H1 (cell line): ENCODE data around the gene NAPG. TPM values are rescaled to one million over a fixed set of nuclear protein-coding genes. Genes with fewer than 3 reads are reported as not detected.

ENCODE experiments used
- CTCF ChIA-PET: fragments of 300-600 bp; sonication (Branson Sonifier 250); formaldehyde crosslinking; loops from one replicate; lab custom pipeline; 2021; ENCODE audit not compliant: partially characterized antibody; lab: Charles Lee
- POLR2A ChIA-PET: fragments of 300-600 bp; sonication (Branson Sonifier 250); formaldehyde crosslinking; loops from one replicate; lab custom pipeline; 2021; ENCODE audit warnings: inconsistent platforms; ENCODE audit not compliant: partially characterized antibody; lab: Charles Lee
- DNase-seq, 2 experiments: peaks; one replicate each; pipeline versions ENCODE4 v3.0.0 to v3.0.0-alpha.2; 2010 to 2022; ENCODE audit warnings: low spot score in 2 of 2, low read depth in 1 of 2, mixed read lengths in 1 of 2
- FAIRE-seq: peaks from 2 replicates; lab custom pipeline; 2011; peaks lifted over from hg19 to GRCh38; lab: Jason Lieb, UNC
- H2AFZ ChIP-seq: 2 replicates; pipeline ENCODE4 v1.8.1; 2012; ENCODE audit warnings: low read length, inconsistent platforms
- H2AK5ac ChIP-seq: 2 replicates; pipeline ENCODE4 v1.6.1; 2013; ENCODE audit warnings: low read depth, low read length
- H2BK120ac ChIP-seq: replicated peaks from 2 replicates; pipeline ENCODE3; 2013; ENCODE audit warnings: low read depth, low read length, inconsistent platforms
- H2BK12ac ChIP-seq: 2 replicates; pipeline ENCODE4 v1.6.1; 2013; ENCODE audit warnings: low read depth, low read length
- H2BK15ac ChIP-seq: 2 replicates; pipeline ENCODE4 v1.6.1; 2013; ENCODE audit warnings: low read length
- H2BK20ac ChIP-seq: 2 replicates; pipeline ENCODE4 v1.6.1; 2013; ENCODE audit warnings: low read length
- H2BK5ac ChIP-seq: 2 replicates; pipeline ENCODE4 v1.6.1; 2013; ENCODE audit warnings: low read depth, low read length
- H3K14ac ChIP-seq: 2 replicates; pipeline ENCODE4 v1.6.1; 2013; ENCODE audit warnings: inconsistent platforms; ENCODE audit not compliant: insufficient read length
- H3K18ac ChIP-seq: 2 replicates; pipeline ENCODE4 v1.6.1; 2013; ENCODE audit warnings: low read length; ENCODE audit errors: extremely low read depth
- H3K23ac ChIP-seq: 2 replicates; pipeline ENCODE4 v1.6.1; 2013; ENCODE audit warnings: inconsistent platforms; ENCODE audit not compliant: insufficient read length
- H3K23me2 ChIP-seq: 2 replicates; pipeline ENCODE4 v1.6.1; 2013; ENCODE audit warnings: low read depth, low read length
- H3K27ac ChIP-seq: 2 replicates; pipeline ENCODE4 v1.6.1; 2011; ENCODE audit warnings: low read depth, low read length, inconsistent platforms
- H3K27me3 ChIP-seq, 4 experiments: replicated peaks in 1 of 4; 1 replicate in 1 of 4; 2 replicates in 3 of 4; pipeline versions ENCODE4 v1.6.1 to v1.8.1; 2011 to 2013; ENCODE audit warnings: low read length in 3 of 4, mild to moderate bottlenecking in 3 of 4, inconsistent platforms in 2 of 4, mixed read lengths in 2 of 4, moderate library complexity in 1 of 4; ENCODE audit not compliant: control insufficient read depth in 3 of 4, insufficient read depth in 3 of 4; ENCODE audit errors: extremely low read depth in 1 of 4
- H3K36me3 ChIP-seq, 4 experiments: 2 replicates each; pipeline versions ENCODE4 v1.6.1 to v1.8.1; 2011 to 2013; ENCODE audit warnings: mild to moderate bottlenecking in 4 of 4, low read length in 3 of 4, moderate library complexity in 2 of 4, control low read depth in 1 of 4, inconsistent platforms in 1 of 4; ENCODE audit not compliant: insufficient read depth in 4 of 4, control insufficient read depth in 2 of 4
- H3K4ac ChIP-seq: replicated peaks from 2 replicates; pipeline ENCODE3; 2013; ENCODE audit warnings: low read length, low read depth, mixed read lengths, inconsistent platforms; ENCODE audit not compliant: insufficient read length
- H3K4me1 ChIP-seq, 4 experiments: replicated peaks in 1 of 4; 1 replicate in 1 of 4; 2 replicates in 3 of 4; pipeline versions ENCODE4 v1.6.1 to v1.8.1; 2011 to 2013; ENCODE audit warnings: low read length in 3 of 4, inconsistent platforms in 2 of 4, mixed read lengths in 1 of 4; ENCODE audit not compliant: insufficient read depth in 4 of 4, control insufficient read depth in 3 of 4
- H3K4me2 ChIP-seq, 2 experiments: 2 replicates each; pipeline versions ENCODE4 v1.6.1 to v1.8.1; 2011 to 2013; ENCODE audit warnings: low read depth in 2 of 2, low read length in 2 of 2, control low read depth in 1 of 2, inconsistent platforms in 1 of 2, mild to moderate bottlenecking in 1 of 2; ENCODE audit not compliant: insufficient read depth in 1 of 2
- H3K4me3 ChIP-seq, 4 experiments: fragments of 200-600, 300-600 bp in 1 of 4; sonication (generic), shearing (Covaris generic), sonication (Bioruptor Twin) in 1 of 4; 2 replicates each; pipeline versions ENCODE4 v1.5.1 to v1.8.1; 2011 to 2016; ENCODE audit warnings: low read length in 4 of 4, low read depth in 3 of 4, control low read depth in 2 of 4, inconsistent platforms in 2 of 4, mild to moderate bottlenecking in 2 of 4, mixed read lengths in 1 of 4, moderate library complexity in 1 of 4; ENCODE audit not compliant: insufficient read depth in 2 of 4; ENCODE audit errors: extremely low read depth in 1 of 4
- H3K56ac ChIP-seq: replicated peaks from 2 replicates; pipeline ENCODE3; 2013; ENCODE audit warnings: low read depth, mild to moderate bottlenecking, mixed read lengths, low read length, inconsistent platforms; ENCODE audit not compliant: insufficient read length
- H3K79me1 ChIP-seq: 2 replicates; pipeline ENCODE4 v1.6.1; 2013; ENCODE audit warnings: low read depth, low read length, control low read depth
- H3K79me2 ChIP-seq, 2 experiments: 2 replicates each; pipeline versions ENCODE4 v1.6.1 to v1.8.1; 2012 to 2013; ENCODE audit warnings: low read length in 2 of 2, mild to moderate bottlenecking in 2 of 2, inconsistent platforms in 1 of 2; ENCODE audit not compliant: insufficient read depth in 2 of 2, control insufficient read depth in 1 of 2
- H3K9ac ChIP-seq, 4 experiments: replicated peaks in 1 of 4; 1 replicate in 1 of 4; 2 replicates in 3 of 4; pipeline versions ENCODE4 v1.6.1 to v1.8.1; 2011 to 2013; ENCODE audit warnings: low read depth in 3 of 4, low read length in 3 of 4, control low read depth in 2 of 4, mild to moderate bottlenecking in 2 of 4, moderate library complexity in 2 of 4, inconsistent platforms in 1 of 4; ENCODE audit errors: extremely low read depth in 1 of 4
- H3K9me3 ChIP-seq, 2 experiments: 2 replicates each; pipeline versions ENCODE4 v1.6.1 to v1.8.1; 2012 to 2013; ENCODE audit warnings: mild to moderate bottlenecking in 2 of 2, moderate library complexity in 2 of 2, control low read depth in 1 of 2, inconsistent platforms in 1 of 2, low read depth in 1 of 2, low read length in 1 of 2, mixed read lengths in 1 of 2; ENCODE audit not compliant: insufficient read depth in 2 of 2
- H4K20me1 ChIP-seq, 2 experiments: replicated peaks in 1 of 2; 2 replicates each; pipeline versions ENCODE3 to v1.8.1; 2011 to 2013; ENCODE audit warnings: inconsistent platforms in 2 of 2, low read length in 2 of 2, mild to moderate bottlenecking in 1 of 2; ENCODE audit not compliant: insufficient read depth in 2 of 2, control insufficient read depth in 1 of 2
- H4K5ac ChIP-seq: 2 replicates; pipeline ENCODE4 v1.6.1; 2013; ENCODE audit warnings: low read length, low read depth, mixed read lengths, inconsistent platforms; ENCODE audit not compliant: insufficient read length
- H4K8ac ChIP-seq: 2 replicates; pipeline ENCODE4 v1.8.0; 2013; ENCODE audit warnings: mild to moderate bottlenecking, moderate library complexity, low read length, inconsistent platforms; ENCODE audit not compliant: insufficient read depth; ENCODE audit errors: extremely low read depth
- H4K91ac ChIP-seq: replicated peaks from 2 replicates; pipeline ENCODE3; 2013; ENCODE audit warnings: low read length, mixed read lengths, inconsistent platforms; ENCODE audit not compliant: insufficient read length
- EZH2 ChIP-seq: fragments of 200-600 bp; sonication (generic); IDR thresholded peaks from 2 replicates; pipeline ENCODE4 v1.7.1; 2012; ENCODE audit warnings: low read depth, mild to moderate bottlenecking, moderate library complexity, low read length, inconsistent platforms; ENCODE audit not compliant: severe bottlenecking
- GTF2F1 ChIP-seq: IDR thresholded peaks from 2 replicates; pipeline ENCODE4 v1.6.1; 2012; ENCODE audit warnings: low read depth, low read length, improper control_type of control experiment, borderline replicate concordance
- SIRT6 ChIP-seq: IDR thresholded peaks from one replicate; pipeline ENCODE4 v1.7.1; 2012; ENCODE audit warnings: low read length, inconsistent platforms
- TAF1 ChIP-seq: IDR thresholded peaks from 2 replicates; pipeline ENCODE4 v1.6.1; 2011; ENCODE audit warnings: mild to moderate bottlenecking, low read depth, low read length
- TBP ChIP-seq: IDR thresholded peaks from 2 replicates; pipeline ENCODE4 v1.6.1; 2011; ENCODE audit warnings: low read depth, low read length, improper control_type of control experiment
- WGBS, 2 experiments: shearing (Covaris generic) in 1 of 2; methylation state at CpG; one replicate each; pipeline versions ENCODE4 v1.1.6 to v1.1.7; 2013 to 2015; ENCODE audit warnings: low lambda C conversion rate in 2 of 2, mixed read lengths in 2 of 2, inconsistent platforms in 1 of 2, low coverage in 1 of 2, missing lambda C conversion rate in 1 of 2; ENCODE audit not compliant: insufficient replicate concordance in 2 of 2, insufficient coverage in 1 of 2, insufficient read length in 1 of 2; ENCODE audit errors: extremely low coverage in 1 of 2, missing lambda C conversion rate in 1 of 2; 5-methylcytosine and 5-hydroxymethylcytosine counted together
- polyA plus RNA-seq, 7 experiments: library from polyadenylated mRNA; depleted of rRNA in 3 of 7; stranded (reverse) in 5 of 7; unstranded in 2 of 7; fragments of >200 nt in 5 of 7; fragments of 200-250 nt in 2 of 7; gene quantifications; 1 replicate in 5 of 7; 2 replicates in 1 of 7; 4 replicates in 1 of 7; pipeline versions ENCODE4 v1.2.1 to v1.2.3, GENCODE V29; 2011 to 2013; ENCODE audit warnings: missing spikeins in 2 of 7, mixed read lengths in 2 of 7
- total RNA-seq: library from RNA; stranded (reverse); fragmentation: NEBNext Ultra II Directional; extraction: Animal tissue kit (Norgen Biotek cat#: 25700); gene quantifications from 2 replicates; pipeline ENCODE4 v1.2.1, GENCODE V29; 2021
- TF ChIP-seq, protein P1 (sequence below), 3 experiments: IDR thresholded peaks; 1 replicate in 2 of 3; 2 replicates in 1 of 3; pipeline versions ENCODE4 v1.5.1 to v1.6.1; 2011; ENCODE audit warnings: low read length in 3 of 3, mild to moderate bottlenecking in 3 of 3, inconsistent platforms in 2 of 3, low read depth in 1 of 3, moderate library complexity in 1 of 3; ENCODE audit not compliant: insufficient read depth in 1 of 3; ENCODE audit errors: control extremely low read depth in 1 of 3
- TF ChIP-seq, protein P2 (sequence below): IDR thresholded peaks from 2 replicates; pipeline ENCODE4 v1.6.1; 2012; ENCODE audit warnings: inconsistent platforms

The NAPG gene
- total and polyA plus RNA-seq, 2 of the 8 experiments (the other 6 are each of a cell fraction or from before 2014, with no cell fraction given), result 8.0 to 23.5 TPM

DNA sequence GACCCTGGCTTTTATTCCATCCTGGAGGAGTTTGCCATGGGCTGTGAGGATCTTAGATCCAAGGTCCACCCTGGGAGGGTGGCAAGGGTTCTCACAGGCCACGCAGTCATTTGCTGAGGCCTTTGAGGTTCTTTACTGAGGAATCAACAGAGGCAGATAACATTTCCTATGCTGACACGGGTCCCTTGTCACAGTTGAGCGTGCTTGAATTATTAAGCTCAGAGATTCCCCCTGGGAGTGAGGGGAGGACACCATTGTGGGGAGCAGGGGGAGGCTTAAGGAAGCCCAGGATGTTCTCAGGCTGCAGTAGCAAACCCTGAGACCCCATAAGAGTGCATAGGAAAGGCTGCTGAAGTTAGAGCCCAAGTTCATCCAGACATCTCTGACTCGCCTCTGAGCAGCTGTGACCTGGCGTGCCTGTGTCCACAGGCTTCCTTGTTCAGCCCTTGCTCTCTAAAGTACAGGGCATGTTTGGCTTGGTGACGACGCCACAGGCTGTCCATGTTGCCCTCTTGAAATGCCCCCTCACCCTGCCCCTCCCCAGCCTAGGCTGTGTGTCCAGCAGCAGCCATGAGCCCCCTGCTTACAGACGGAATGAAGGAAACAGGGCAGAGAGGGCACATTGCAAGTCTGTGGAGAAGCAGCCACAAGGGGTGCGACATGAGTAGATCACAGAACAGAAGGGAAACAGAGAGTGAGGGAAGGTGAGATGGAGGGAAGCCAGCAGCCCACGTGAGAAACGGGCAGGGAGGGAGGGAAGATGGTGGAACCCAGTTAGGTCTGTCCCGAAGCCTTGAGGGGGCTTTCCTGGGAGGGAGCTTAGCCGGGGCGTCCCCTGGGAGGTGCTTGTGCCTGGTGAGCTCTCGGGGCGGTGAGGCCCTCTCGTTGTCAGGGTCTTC lies 34.0 kb downstream of the NAPG start:
- no peaks in the 10 kb centered on the region for H3K27me3 ChIP-seq
- no peak overlapping the region for H2AK5ac ChIP-seq
- no peaks in the 10 kb centered on the region; the same call in 1 of the 2 replicates for H3K79me1 ChIP-seq
- POLR2A ChIA-PET, result interaction anchor here (0.7 to 1.5 kb wide), 2 partner anchors 12 to 34 kb away, joined by 3 to 4 read pairs; partner anchors contain the start of gene NAPG
- no peak for FAIRE-seq
- no peak overlapping the region for H3K14ac ChIP-seq
- H4K20me1 ChIP-seq, result peaks cover 0 to 2% of the 10 kb centered on the region in 2 experiments
- H3K4ac ChIP-seq, result no peak overlapping the region
- H3K4me3 ChIP-seq, result 0 out of 8 replicates have a peak overlapping the region, but pooled peaks of 1 of the 4 experiments have one; percentile 26
- no peak overlapping the region for H2BK120ac ChIP-seq
- H3K23me2 ChIP-seq, result no peaks in the 10 kb centered on the region
- H3K36me3 ChIP-seq, result peaks cover 2 to 25% (median 10%) of the 10 kb centered on the region in 4 experiments; a peak in 7 of 8 replicates
- WGBS, 2 experiments, result 76% methylated on average over 17 of the region's 17 CpGs; no CpG with 5 or more reads in 1 of the 2 experiments
- no peak overlapping the region for H3K56ac ChIP-seq
- no peak overlapping the region for H4K5ac ChIP-seq
- H4K8ac ChIP-seq, result no peak overlapping the region; the same call in 1 of the 2 replicates
- H4K91ac ChIP-seq, result peak overlapping the region; percentile 58
- CTCF ChIA-PET, result interaction anchor here (0.6 to 3.7 kb wide), 36 partner anchors 9 to 1143 kb away, joined by 3 to 26 read pairs (median 4); no protein-coding TSS in a partner anchor
- H3K4me1 ChIP-seq, result peaks cover 0 to 6% (median 3%) of the 10 kb centered on the region in 4 experiments; a peak in 3 of 7 replicates
- no peak overlapping the region for H2BK12ac ChIP-seq
- H3K79me2 ChIP-seq, result no peaks in the 10 kb centered on the region
- H3K4me2 ChIP-seq, result peak overlapping the region; percentile 8 to 56; a peak in 3 of 4 replicates
- H3K18ac ChIP-seq, result no peak overlapping the region
- 0 out of 2 replicates have a peak overlapping the region, but pooled peaks have one; percentile 19 for H3K27ac ChIP-seq
- no peak overlapping the region for H3K23ac ChIP-seq
- no peak for DNase-seq
- no peak overlapping the region for H2BK15ac ChIP-seq
- peaks cover 3% of the 10 kb centered on the region in 2 experiments; a peak in 2 of 4 replicates for H3K9me3 ChIP-seq
- peak overlapping the region; percentile 51 for H2AFZ ChIP-seq
- no peak overlapping the region for H3K9ac ChIP-seq
- no peak overlapping the region for H2BK20ac ChIP-seq
- no peak overlapping the region for H2BK5ac ChIP-seq
- TF ChIP-seq, protein P1, sequence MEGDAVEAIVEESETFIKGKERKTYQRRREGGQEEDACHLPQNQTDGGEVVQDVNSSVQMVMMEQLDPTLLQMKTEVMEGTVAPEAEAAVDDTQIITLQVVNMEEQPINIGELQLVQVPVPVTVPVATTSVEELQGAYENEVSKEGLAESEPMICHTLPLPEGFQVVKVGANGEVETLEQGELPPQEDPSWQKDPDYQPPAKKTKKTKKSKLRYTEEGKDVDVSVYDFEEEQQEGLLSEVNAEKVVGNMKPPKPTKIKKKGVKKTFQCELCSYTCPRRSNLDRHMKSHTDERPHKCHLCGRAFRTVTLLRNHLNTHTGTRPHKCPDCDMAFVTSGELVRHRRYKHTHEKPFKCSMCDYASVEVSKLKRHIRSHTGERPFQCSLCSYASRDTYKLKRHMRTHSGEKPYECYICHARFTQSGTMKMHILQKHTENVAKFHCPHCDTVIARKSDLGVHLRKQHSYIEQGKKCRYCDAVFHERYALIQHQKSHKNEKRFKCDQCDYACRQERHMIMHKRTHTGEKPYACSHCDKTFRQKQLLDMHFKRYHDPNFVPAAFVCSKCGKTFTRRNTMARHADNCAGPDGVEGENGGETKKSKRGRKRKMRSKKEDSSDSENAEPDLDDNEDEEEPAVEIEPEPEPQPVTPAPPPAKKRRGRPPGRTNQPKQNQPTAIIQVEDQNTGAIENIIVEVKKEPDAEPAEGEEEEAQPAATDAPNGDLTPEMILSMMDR (IDR thresholded peaks at IDR 0.05; ENCODE audit: control extremely low read depth in 1 of 3, insufficient read depth in 1 of 3, low read depth in 1 of 3, low read length in 3 of 3), result peak in 1 of 3 experiments; percentile 0; a peak in 1 of 4 replicates
- TF ChIP-seq SIRT6 (no peak), TBP (no peak), TAF1 (no peak), GTF2F1 (no peak), EZH2 (no peak)
- TF ChIP-seq, protein P2, sequence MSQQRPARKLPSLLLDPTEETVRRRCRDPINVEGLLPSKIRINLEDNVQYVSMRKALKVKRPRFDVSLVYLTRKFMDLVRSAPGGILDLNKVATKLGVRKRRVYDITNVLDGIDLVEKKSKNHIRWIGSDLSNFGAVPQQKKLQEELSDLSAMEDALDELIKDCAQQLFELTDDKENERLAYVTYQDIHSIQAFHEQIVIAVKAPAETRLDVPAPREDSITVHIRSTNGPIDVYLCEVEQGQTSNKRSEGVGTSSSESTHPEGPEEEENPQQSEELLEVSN, result peak; percentile 55
